OCI-LY3 (cell line): ENCODE measurements around the gene HAVCR1.
"Not testable (repeated sequence)": the region's sequence is repeated elsewhere in the genome, so short reads cannot be mapped to it uniquely, and the experiment has no call there.

Experiments used
- H2AFZ ChIP-seq: fragments of 200-600, 300-600 bp; shearing (Covaris generic); 2 replicates; pipeline ENCODE4 v1.6.0; 2014; ENCODE audit warnings: antibody characterized with exemption, low read depth, low read length
- H3K27ac ChIP-seq: fragments of 200-600, 300-600 bp; sonication (generic); 2 replicates; pipeline ENCODE4 v1.5.1; 2014; ENCODE audit warnings: mild to moderate bottlenecking, low read length, moderate library complexity, mixed read lengths
- H3K27me3 ChIP-seq: fragments of 200-600, 300-600 bp; sonication (generic); 2 replicates; pipeline ENCODE4 v1.6.1; 2014; ENCODE audit warnings: low read depth, low read length, mixed read lengths
- H3K36me3 ChIP-seq: fragments of 200-600, 300-600 bp; sonication (generic); replicated peaks from 2 replicates; pipeline ENCODE3; 2014; ENCODE audit warnings: low read depth, low read length, mixed read lengths
- H3K4me1 ChIP-seq: fragments of 300-600, 200-600 bp; sonication (generic); 2 replicates; pipeline ENCODE4 v1.6.1; 2014; ENCODE audit warnings: low read length, mixed read lengths
- H3K4me2 ChIP-seq: fragments of 200-600, 300-600 bp; sonication (generic); 2 replicates; pipeline ENCODE4 v1.6.1; 2014; ENCODE audit warnings: low read length, mixed read lengths
- H3K4me3 ChIP-seq: fragments of 300-600, 200-600 bp; sonication (generic); 2 replicates; pipeline ENCODE4 v1.5.1; 2014; ENCODE audit warnings: antibody characterized with exemption, mild to moderate bottlenecking, low read length, moderate library complexity
- H3K79me2 ChIP-seq: fragments of 300-600, 200-600 bp; shearing (Covaris generic); 2 replicates; pipeline ENCODE4 v1.6.1; 2014; ENCODE audit warnings: mild to moderate bottlenecking, low read length, mixed read lengths
- H3K9ac ChIP-seq: fragments of 300-600, 200-600 bp; shearing (Covaris generic); 2 replicates; pipeline ENCODE4 v1.6.0; 2014; ENCODE audit warnings: mild to moderate bottlenecking, low read length, moderate library complexity
- H3K9me3 ChIP-seq: fragments of 200-600, 300-600 bp; shearing (Covaris generic); 2 replicates; pipeline ENCODE4 v1.6.1; 2014; ENCODE audit warnings: low read length, mixed read lengths; ENCODE audit not compliant: insufficient read depth
- H4K20me1 ChIP-seq: fragments of 200-600, 300-600 bp; sonication (generic); 2 replicates; pipeline ENCODE4 v1.6.1; 2016; ENCODE audit warnings: low read length, mixed read lengths; ENCODE audit not compliant: insufficient read depth
- CTCF ChIP-seq: fragments of 200-600, 300-600 bp; sonication (generic); IDR thresholded peaks from 2 replicates; pipeline ENCODE4 v1.5.1; 2014; ENCODE audit warnings: antibody characterized with exemption, low read length, low read depth
- EZH2phosphoT487 ChIP-seq: fragments of 200-600 bp; shearing (Covaris generic); IDR thresholded peaks from 2 replicates; pipeline ENCODE4 v1.6.1; 2018; ENCODE audit warnings: antibody characterized with exemption, mixed run types, low read depth

Gene HAVCR1

GRCh38 chr5:157050050-157050449, 8.9 kb downstream of the HAVCR1 start:
- Histone ChIP-seq H3K27ac (no peak overlapping the region), H3K9me3 (no peaks in the 10 kb centered on the region), H3K4me1 (no peaks in the 10 kb centered on the region), H3K27me3 (no peaks in the 10 kb centered on the region), H2AFZ (no peak overlapping the region), H3K4me2 (no peak overlapping the region), H3K79me2 (no peaks in the 10 kb centered on the region), H3K36me3 (no peaks in the 10 kb centered on the region), H3K9ac (no peak overlapping the region), H4K20me1 (no peaks in the 10 kb centered on the region), H3K4me3 (no peak overlapping the region)
- TF ChIP-seq CTCF = no peak
- no peak for TF ChIP-seq EZH2phosphoT487

GRCh38 chr5:157049605-157050004, 9.3 kb downstream of the HAVCR1 start:
- Histone ChIP-seq H3K9me3 (no peaks in the 10 kb centered on the region), H3K9ac (no peak overlapping the region), H3K79me2 (no peaks in the 10 kb centered on the region), H3K4me2 (no peak overlapping the region), H3K36me3 (no peaks in the 10 kb centered on the region), H2AFZ (no peak overlapping the region), H3K4me1 (no peaks in the 10 kb centered on the region), H3K27me3 (no peaks in the 10 kb centered on the region), H3K27ac (no peak overlapping the region), H4K20me1 (no peaks in the 10 kb centered on the region), H3K4me3 (no peak overlapping the region)
- TF ChIP-seq CTCF (no peak), EZH2phosphoT487 (no peak)

- Histone ChIP-seq H4K20me1 (no peaks in the 10 kb centered on the region), H3K9me3 (no peaks in the 10 kb centered on the region), H3K36me3 (no peaks in the 10 kb centered on the region), H3K27me3 (no peaks in the 10 kb centered on the region), H3K4me2 (no peak overlapping the region), H3K79me2 (no peaks in the 10 kb centered on the region), H3K27ac (no peak overlapping the region), H3K4me1 (no peaks in the 10 kb centered on the region), H3K9ac (no peak overlapping the region), H2AFZ (no peak overlapping the region), H3K4me3 (no peak overlapping the region)
- TF ChIP-seq EZH2phosphoT487 = no peak
- TF ChIP-seq CTCF = no peak
These were observed 11.0 kb downstream of the HAVCR1 start for GRCh38 chr5:157047898-157048297.

GRCh38 chr5:157047016-157047415, 11.9 kb downstream of the HAVCR1 start:
- not testable (repeated sequence) for H3K4me1 ChIP-seq, H2AFZ ChIP-seq, H3K9me3 ChIP-seq, H3K27me3 ChIP-seq, H4K20me1 ChIP-seq, H3K36me3 ChIP-seq, H3K4me3 ChIP-seq, H3K4me2 ChIP-seq, H3K79me2 ChIP-seq, H3K9ac ChIP-seq, H3K27ac ChIP-seq

GRCh38 chr5:157046041-157046440, 12.9 kb downstream of the HAVCR1 start:
- H3K79me2 ChIP-seq = no peaks in the 10 kb centered on the region
- H3K27me3 ChIP-seq = no peaks in the 10 kb centered on the region
- no peaks in the 10 kb centered on the region for H3K36me3 ChIP-seq
- no peaks in the 10 kb centered on the region for H4K20me1 ChIP-seq
- H3K4me2 ChIP-seq = no peak overlapping the region
- H3K27ac ChIP-seq = no peak overlapping the region
- no peak overlapping the region for H3K9ac ChIP-seq
- no peak overlapping the region for H3K4me3 ChIP-seq
- H2AFZ ChIP-seq = no peak overlapping the region
- H3K9me3 ChIP-seq = no peaks in the 10 kb centered on the region
- no peaks in the 10 kb centered on the region for H3K4me1 ChIP-seq
- no peak for TF ChIP-seq CTCF
- TF ChIP-seq EZH2phosphoT487 = no peak
